B cell (primary cell): Measurements from ENCODE around the gene HS3ST2. TPM values are rescaled to one million over a fixed set of nuclear protein-coding genes. Genes with fewer than 3 reads are reported as not detected.

Experiments
- ATAC-seq: fragments of 200-7000 bp; cut with Tn5 transposase; one replicate; pipeline ENCODE4 v1.10.0; 2021; ENCODE audit warnings: low read depth, mild to moderate bottlenecking, moderate number of reproducible peaks, moderate library complexity
- CTCF ChIA-PET: fragments of 350-600 bp; sonication (Branson Sonifier 250); formaldehyde crosslinking; loops from one replicate; lab custom pipeline; 2021; ENCODE audit warnings: antibody characterized with exemption, inconsistent platforms; lab: Charles Lee
- POLR2A ChIA-PET: fragments of 350-600 bp; sonication (Branson Sonifier 250); formaldehyde crosslinking; loops from one replicate; lab custom pipeline; 2021; ENCODE audit warnings: antibody characterized with exemption; lab: Charles Lee
- DNase-seq: peaks from one replicate; pipeline ENCODE4 v3.0.0; 2013
- H2AFZ ChIP-seq: 2 replicates; pipeline ENCODE4 v1.6.1; 2012; ENCODE audit warnings: mild to moderate bottlenecking, low read depth, low read length; ENCODE audit not compliant: insufficient read depth, poor library complexity, severe bottlenecking
- H3K27ac ChIP-seq, 2 donors: 1 replicate in 1 of 2; 2 replicates in 1 of 2; pipeline ENCODE4 v1.5.1; 2012 to 2013; ENCODE audit warnings: low read length in 2 of 2, mild to moderate bottlenecking in 2 of 2, moderate library complexity in 1 of 2
- H3K27me3 ChIP-seq, 4 experiments: fragments of 200-600 bp in 1 of 4; sonication (generic) in 1 of 4; replicated peaks in 1 of 4; 1 replicate in 2 of 4; 2 replicates in 2 of 4; pipeline versions ENCODE4 v1.6.1 to v1.7.0; 2013 to 2016; ENCODE audit warnings: low read length in 3 of 4, mild to moderate bottlenecking in 2 of 4, mixed read lengths in 1 of 4, moderate library complexity in 1 of 4; ENCODE audit not compliant: insufficient read depth in 4 of 4, control insufficient read depth in 3 of 4; ENCODE audit errors: control extremely low read depth in 1 of 4
- H3K36me3 ChIP-seq, 2 experiments: replicated peaks in 1 of 2; 1 replicate in 1 of 2; 2 replicates in 1 of 2; pipeline versions ENCODE4 v1.6.1 to v1.7.1; 2013; ENCODE audit warnings: low read length in 1 of 2; ENCODE audit not compliant: insufficient read depth in 2 of 2, control insufficient read depth in 1 of 2; ENCODE audit errors: control extremely low read depth in 1 of 2, extremely low read depth in 1 of 2
- H3K4me1 ChIP-seq, 2 donors: fragments of 200-600 bp in 1 of 2; sonication (generic) in 1 of 2; 1 replicate in 1 of 2; 2 replicates in 1 of 2; pipeline versions ENCODE4 v1.5.1 to v1.6.1; 2013 to 2017; ENCODE audit warnings: low read length in 2 of 2; ENCODE audit not compliant: control insufficient read depth in 2 of 2, insufficient read depth in 2 of 2
- H3K4me2 ChIP-seq: replicated peaks from 2 replicates; pipeline ENCODE3; 2012; ENCODE audit warnings: mild to moderate bottlenecking, low read depth, low read length; ENCODE audit not compliant: poor library complexity, severe bottlenecking
- H3K4me3 ChIP-seq, 5 experiments: fragments of 200-600 bp in 1 of 5; sonication (generic) in 1 of 5; 1 replicate in 3 of 5; 2 replicates in 2 of 5; pipeline versions ENCODE4 v1.5.1 to v1.7.0; 2011 to 2016; ENCODE audit warnings: low read length in 4 of 5, mild to moderate bottlenecking in 4 of 5, low read depth in 2 of 5, control low read depth in 1 of 5, moderate library complexity in 1 of 5; ENCODE audit not compliant: insufficient read depth in 1 of 5; ENCODE audit errors: control extremely low read depth in 1 of 5, extremely low read depth in 1 of 5
- H3K79me2 ChIP-seq: fragments of 200-600 bp; sonication (generic); one replicate; pipeline ENCODE4 v1.6.0; 2016; ENCODE audit warnings: low read length; ENCODE audit not compliant: control insufficient read depth, insufficient read depth
- H3K9ac ChIP-seq: fragments of 200-600 bp; sonication (generic); 2 replicates; pipeline ENCODE4 v1.6.1; 2017; ENCODE audit warnings: mild to moderate bottlenecking, low read length, moderate library complexity
- H3K9me3 ChIP-seq, 3 donors: one replicate each; pipeline versions ENCODE4 v1.6.1 to v1.7.1; 2013; ENCODE audit warnings: low read length in 2 of 3; ENCODE audit not compliant: control insufficient read depth in 2 of 3, insufficient read depth in 1 of 3; ENCODE audit errors: control extremely low read depth in 1 of 3
- H4K20me1 ChIP-seq: 2 replicates; pipeline ENCODE4 v1.6.0; 2012; ENCODE audit warnings: mild to moderate bottlenecking, low read length; ENCODE audit not compliant: insufficient read depth, control insufficient read depth, poor library complexity, severe bottlenecking
- H3K27ac Mint-ChIP-seq: one replicate; pipeline ENCODE4 v1.8.0; 2021; ENCODE audit warnings: mixed read lengths
- H3K27me3 Mint-ChIP-seq: one replicate; pipeline ENCODE4 v1.8.0; 2021; ENCODE audit warnings: mixed read lengths
- H3K4me1 Mint-ChIP-seq: one replicate; pipeline ENCODE4 v1.8.0; 2021; ENCODE audit warnings: mixed read lengths
- H3K4me3 Mint-ChIP-seq: one replicate; pipeline ENCODE4 v1.8.0; 2021; ENCODE audit warnings: mixed read lengths
- H3K9me3 Mint-ChIP-seq: one replicate; pipeline ENCODE4 v1.8.0; 2022; ENCODE audit warnings: mixed read lengths; ENCODE audit not compliant: insufficient read depth
- CTCF ChIP-seq: fragments of 200-600 bp; IDR thresholded peaks from one replicate; pipeline ENCODE4 v1.8.0; 2022; ENCODE audit warnings: antibody characterized with exemption, mild to moderate bottlenecking
- EZH2 ChIP-seq: IDR thresholded peaks from 2 replicates; pipeline ENCODE4 v1.6.1; 2012; ENCODE audit warnings: borderline replicate concordance, low read depth, mild to moderate bottlenecking, moderate library complexity, low read length; ENCODE audit not compliant: insufficient read depth, poor library complexity, severe bottlenecking
- WGBS: methylation state at CpG from one replicate; pipeline ENCODE4 v1.1.5; 2013; ENCODE audit warnings: missing lambda C conversion rate; ENCODE audit not compliant: insufficient coverage; 5-methylcytosine and 5-hydroxymethylcytosine counted together
- intact Hi-C: fragments of 100-400 bp; cut with micrococcal nuclease; formaldehyde crosslinking; loops from one replicate; pipeline ENCODE4 v1.10.0; 2022
- polyA plus RNA-seq: library from polyadenylated mRNA; depleted of rRNA; stranded (reverse); fragments of >200 nt; gene quantifications from 2 replicates; pipeline ENCODE4 v1.2.3, GENCODE V29; 2012
- total RNA-seq, 2 donors: library from RNA; stranded (reverse); fragments of 120-200 nt in 1 of 2; gene quantifications; 1 replicate in 1 of 2; 2 replicates in 1 of 2; pipeline versions ENCODE4 v1.2.3 to v1.2.4, GENCODE V29; 2013 to 2022

HS3ST2 gene
- total and polyA plus RNA-seq, 2 donors (not counting 1 experiment from before 2014, with no cell fraction given), result not detected

DNA sequence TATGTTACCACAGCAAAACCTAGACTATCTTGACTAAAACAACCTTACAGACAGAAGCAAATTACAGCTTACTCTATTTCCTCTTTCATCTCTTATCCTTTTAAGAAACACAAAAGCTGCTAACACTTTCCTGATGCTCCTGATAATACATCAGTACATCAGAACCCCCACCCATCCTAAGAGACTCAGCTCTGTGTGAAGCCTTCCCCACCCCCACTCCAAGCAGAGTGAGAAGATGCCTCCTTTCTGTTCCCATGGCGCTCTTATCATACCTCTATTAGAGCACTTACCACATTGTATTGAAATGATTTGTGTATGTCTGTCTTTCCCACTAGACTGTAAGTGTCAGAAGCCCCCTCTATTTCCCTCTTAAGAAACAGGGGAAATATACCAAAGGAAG, 42.4 kb upstream of the HS3ST2 start:
- Histone ChIP-seq H3K79me2 (no peaks in the 10 kb centered on the region), H3K4me3 (no peak overlapping the region), H3K4me1 (no peaks in the 10 kb centered on the region), H3K9me3 (peaks cover 0 to 1% (median 0%) of the 10 kb centered on the region in 3 donors), H3K9ac (no peak overlapping the region), H3K4me2 (no peak overlapping the region), H3K36me3 (no peaks in the 10 kb centered on the region), H3K27me3 (peaks cover 0 to 15% (median 9%) of the 10 kb centered on the region in 4 experiments), H4K20me1 (no peaks in the 10 kb centered on the region), H2AFZ (no peak overlapping the region), H3K27ac (no peak overlapping the region)
- Mint-ChIP-seq H3K27me3 (peaks cover 56% of the 10 kb centered on the region), H3K27ac (no peak overlapping the region), H3K9me3 (no peaks in the 10 kb centered on the region), H3K4me1 (no peaks in the 10 kb centered on the region), H3K4me3 (no peak overlapping the region)
- intact Hi-C loops, result no loop called here
- POLR2A ChIA-PET, result no interaction called here
- DNase-seq (no peak), ATAC-seq (no peak)
- TF ChIP-seq CTCF, result no peak
- no peak for TF ChIP-seq EZH2
- CTCF ChIA-PET, result no interaction called here
- WGBS, result no CpG with 5 or more reads among the region's 1 CpG

- no peaks in the 10 kb centered on the region for H3K9me3 Mint-ChIP-seq
- WGBS, result 76% methylated on average over 5 of the region's 6 CpGs
- H2AFZ ChIP-seq, result no peak overlapping the region
- TF ChIP-seq CTCF, result no peak
- no peak for TF ChIP-seq EZH2
- H3K4me1 ChIP-seq, result no peaks in the 10 kb centered on the region
- no peak overlapping the region for H3K4me3 ChIP-seq
- H3K27ac ChIP-seq, result no peak overlapping the region
- peaks cover 0 to 7% (median 4%) of the 10 kb centered on the region in 4 experiments for H3K27me3 ChIP-seq
- CTCF ChIA-PET, result no interaction called here
- no peak for DNase-seq
- peaks cover 0 to 1% (median 0%) of the 10 kb centered on the region in 3 donors for H3K9me3 ChIP-seq
- intact Hi-C loops, result no loop called here
- no peaks in the 10 kb centered on the region for H3K79me2 ChIP-seq
- ATAC-seq, result no peak
- no peak overlapping the region for H3K9ac ChIP-seq
- no peaks in the 10 kb centered on the region for H3K4me1 Mint-ChIP-seq
- no peak overlapping the region for H3K4me2 ChIP-seq
- no peak overlapping the region for H3K4me3 Mint-ChIP-seq
- no peaks in the 10 kb centered on the region for H3K36me3 ChIP-seq
- no peak overlapping the region for H3K27ac Mint-ChIP-seq
- POLR2A ChIA-PET, result no interaction called here
- H3K27me3 Mint-ChIP-seq, result peaks cover 52% of the 10 kb centered on the region
- H4K20me1 ChIP-seq, result no peaks in the 10 kb centered on the region
Measured at GRCh38 chr16:22775220-22775922, 38.6 kb upstream of the HS3ST2 start.
